ENCODE measurements around the gene ERMAP.
"Not testable (repeated sequence)": the region's sequence is repeated elsewhere in the genome, so short reads cannot be mapped to it uniquely, and the experiment has no call there.

ERMAP gene

DNA sequence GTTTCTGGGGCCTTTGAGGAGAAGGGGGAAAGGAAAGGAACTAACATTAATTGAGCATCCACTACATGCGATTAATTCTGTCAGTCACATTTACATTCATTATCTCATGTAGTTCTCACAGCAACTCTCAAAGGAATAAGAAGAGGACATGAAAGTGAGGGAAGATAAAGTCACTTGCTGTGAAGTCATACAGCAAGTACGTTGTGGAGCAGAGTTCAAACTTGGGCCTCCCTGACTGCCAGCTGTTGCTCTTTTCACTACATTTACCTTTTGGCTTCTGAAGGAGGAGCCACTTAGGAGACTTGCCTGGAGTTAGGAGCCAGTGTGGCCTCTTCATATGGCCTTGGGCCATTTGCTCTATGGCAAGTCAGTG is 35.7 kb downstream of the ERMAP start:
- Histone ChIP-seq H3K23ac (ENCODE audit: low read depth, low read length, poor library complexity) (no peak overlapping the region), H3K18ac (ENCODE audit: low read length) (no peak overlapping the region), H3K4me3 (ENCODE audit: low read length in 2 of 2) (no peak overlapping the region), H2AK5ac (ENCODE audit: low read depth, low read length) (no peak overlapping the region), H3K27me3 (ENCODE audit: control insufficient read depth in 3 of 3, insufficient read depth in 3 of 3, low read depth in 1 of 3, low read length in 3 of 3) (no peaks in the 10 kb centered on the region), H4K8ac (ENCODE audit: low read depth, low read length) (no peak overlapping the region), H3K27ac (replicated peaks; ENCODE audit: low read length) (no peak overlapping the region), H4K91ac (ENCODE audit: low read depth, low read length, poor library complexity) (no peak overlapping the region), H3K79me1 (ENCODE audit: low read depth, low read length) (no peaks in the 10 kb centered on the region), H2BK120ac (ENCODE audit: low read depth, low read length) (no peak overlapping the region), H3K4me2 (ENCODE audit: insufficient read depth, low read length, poor library complexity, severe bottlenecking) (no peak overlapping the region), H2BK12ac (ENCODE audit: low read length) (no peak overlapping the region), H3K9ac (ENCODE audit: low read depth, low read length, poor library complexity) (no peak overlapping the region), H3K9me3 (replicated peaks in 1 of 2; ENCODE audit: control insufficient read depth in 2 of 2, insufficient read depth in 1 of 2, low read depth in 1 of 2, low read length in 2 of 2) (peaks cover 28 to 41% of the 10 kb centered on the region in 2 donors), H3K14ac (ENCODE audit: low read length) (no peak overlapping the region), H3K4ac (ENCODE audit: low read length) (no peak overlapping the region), H3K36me3 (replicated peaks in 1 of 2; ENCODE audit: control insufficient read depth in 2 of 2, insufficient read depth in 2 of 2, low read length in 2 of 2) (peaks cover 27 to 60% of the 10 kb centered on the region in 2 donors), H2BK15ac (ENCODE audit: low read length) (no peak overlapping the region), H2BK5ac (ENCODE audit: low read length) (no peak overlapping the region), H2AFZ (ENCODE audit: low read length) (no peak overlapping the region), H3K4me1 (ENCODE audit: control insufficient read depth in 2 of 2, insufficient read depth in 1 of 2, low read depth in 1 of 2, low read length in 2 of 2) (peaks cover 5 to 6% of the 10 kb centered on the region in 2 donors)
- WGBS, 2 donors (ENCODE audit: extremely low coverage in 2 of 2, insufficient read length in 2 of 2, insufficient replicate concordance in 1 of 2), result no CpG with 5 or more reads among the region's 2 CpGs
- no peak for DNase-seq (ENCODE audit: low spot score)

DNA sequence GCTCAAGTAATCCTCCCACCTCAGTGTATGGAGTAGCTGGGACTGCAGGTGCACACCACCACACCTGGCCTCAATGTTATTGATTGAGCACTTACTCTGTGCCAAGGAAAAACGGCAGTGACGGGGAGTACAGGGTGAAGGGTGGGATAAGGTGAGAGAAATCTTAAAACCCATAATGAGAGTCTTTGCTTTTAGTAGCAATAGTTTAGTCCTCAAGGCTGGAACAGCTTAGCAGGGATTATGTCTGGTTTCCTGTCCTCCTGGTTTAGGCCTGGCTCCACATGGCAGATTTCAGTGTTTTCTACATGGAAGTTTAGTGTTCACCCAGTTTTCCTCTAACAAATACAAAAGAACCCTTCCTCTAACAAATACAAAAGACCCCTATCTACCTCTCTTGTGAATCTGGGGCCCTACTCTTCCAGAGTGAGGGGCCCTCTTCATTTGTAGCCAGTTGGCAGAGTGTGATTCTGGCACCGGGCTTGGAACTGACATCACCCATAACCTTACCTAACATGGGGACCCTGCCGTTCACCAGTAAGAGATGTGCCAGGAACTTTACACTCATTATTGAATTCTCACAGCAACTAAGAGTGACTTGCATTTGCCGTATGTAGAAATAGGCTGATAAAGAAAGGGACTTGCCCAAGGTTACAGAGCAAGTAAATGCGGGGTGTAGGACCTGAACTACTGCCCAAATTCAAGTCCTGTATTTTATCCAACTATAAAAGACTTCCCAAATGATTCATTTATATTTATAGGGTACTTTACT is 36.4 kb downstream of the ERMAP start:
- Histone ChIP-seq H3K18ac (ENCODE audit: low read length) (no peak overlapping the region), H2BK120ac (ENCODE audit: low read depth, low read length) (no peak overlapping the region), H3K4me3 (ENCODE audit: low read length in 2 of 2) (no peak overlapping the region), H3K36me3 (replicated peaks in 1 of 2; ENCODE audit: control insufficient read depth in 2 of 2, insufficient read depth in 2 of 2, low read length in 2 of 2) (peaks cover 27 to 58% of the 10 kb centered on the region in 2 donors), H4K91ac (ENCODE audit: low read depth, low read length, poor library complexity) (no peak overlapping the region), H2BK5ac (ENCODE audit: low read length) (no peak overlapping the region), H3K23ac (ENCODE audit: low read depth, low read length, poor library complexity) (no peak overlapping the region), H3K4me2 (ENCODE audit: insufficient read depth, low read length, poor library complexity, severe bottlenecking) (no peak overlapping the region), H2AK5ac (ENCODE audit: low read depth, low read length) (no peak overlapping the region), H2AFZ (ENCODE audit: low read length) (no peak overlapping the region), H3K9me3 (replicated peaks in 1 of 2; ENCODE audit: control insufficient read depth in 2 of 2, insufficient read depth in 1 of 2, low read depth in 1 of 2, low read length in 2 of 2) (peaks cover 28 to 43% of the 10 kb centered on the region in 2 donors), H3K27ac (replicated peaks; ENCODE audit: low read length) (no peak overlapping the region), H3K27me3 (ENCODE audit: control insufficient read depth in 3 of 3, insufficient read depth in 3 of 3, low read depth in 1 of 3, low read length in 3 of 3) (no peaks in the 10 kb centered on the region), H2BK12ac (ENCODE audit: low read length) (no peak overlapping the region), H3K4me1 (ENCODE audit: control insufficient read depth in 2 of 2, insufficient read depth in 1 of 2, low read depth in 1 of 2, low read length in 2 of 2) (peaks cover 0 to 3% of the 10 kb centered on the region in 2 donors), H3K4ac (ENCODE audit: low read length) (no peak overlapping the region), H4K8ac (ENCODE audit: low read depth, low read length) (no peak overlapping the region), H3K9ac (ENCODE audit: low read depth, low read length, poor library complexity) (no peak overlapping the region), H2BK15ac (ENCODE audit: low read length) (no peak overlapping the region), H3K14ac (ENCODE audit: low read length) (no peak overlapping the region), H3K79me1 (ENCODE audit: low read depth, low read length) (no peaks in the 10 kb centered on the region)
- no peak for DNase-seq (ENCODE audit: low spot score)
- no CpG with 5 or more reads among the region's 6 CpGs for WGBS, 2 donors (ENCODE audit: extremely low coverage in 2 of 2, insufficient read length in 2 of 2, insufficient replicate concordance in 1 of 2)

DNA sequence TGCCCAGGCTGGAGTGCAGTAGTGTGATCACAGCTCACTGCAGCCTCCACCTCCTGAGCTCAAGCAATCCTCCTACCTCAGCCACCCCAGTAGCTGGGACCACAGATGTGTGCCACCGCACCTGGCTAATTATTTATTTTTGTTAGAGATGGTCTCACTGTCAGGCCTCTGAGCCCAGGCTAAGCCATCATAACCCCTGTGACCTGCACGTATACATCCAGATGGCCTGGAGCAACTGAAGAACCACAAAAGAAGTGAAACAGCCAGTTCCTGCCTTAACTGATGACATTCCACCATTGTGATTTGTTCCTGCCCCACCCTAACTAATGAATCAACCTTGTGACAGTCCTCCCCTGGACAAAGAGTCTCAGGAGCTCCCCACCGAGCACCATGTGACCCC is 39.6 kb downstream of the ERMAP start:
- H4K8ac ChIP-seq (ENCODE audit: low read depth, low read length); H2BK12ac ChIP-seq (ENCODE audit: low read length); H3K27ac ChIP-seq (replicated peaks; ENCODE audit: low read length); H2AK5ac ChIP-seq (ENCODE audit: low read depth, low read length); H2BK120ac ChIP-seq (ENCODE audit: low read depth, low read length); H3K4me3 ChIP-seq (ENCODE audit: low read length in 2 of 2); H3K4me1 ChIP-seq (ENCODE audit: control insufficient read depth in 2 of 2, insufficient read depth in 1 of 2, low read depth in 1 of 2, low read length in 2 of 2); H3K23ac ChIP-seq (ENCODE audit: low read depth, low read length, poor library complexity); DNase-seq (ENCODE audit: low spot score); H3K9ac ChIP-seq (ENCODE audit: low read depth, low read length, poor library complexity); H4K91ac ChIP-seq (ENCODE audit: low read depth, low read length, poor library complexity); H2BK15ac ChIP-seq (ENCODE audit: low read length); H3K4me2 ChIP-seq (ENCODE audit: insufficient read depth, low read length, poor library complexity, severe bottlenecking); H3K27me3 ChIP-seq (ENCODE audit: control insufficient read depth in 3 of 3, insufficient read depth in 3 of 3, low read depth in 1 of 3, low read length in 3 of 3); H3K14ac ChIP-seq (ENCODE audit: low read length); H2AFZ ChIP-seq (ENCODE audit: low read length); H3K79me1 ChIP-seq (ENCODE audit: low read depth, low read length); H3K18ac ChIP-seq (ENCODE audit: low read length); H3K4ac ChIP-seq (ENCODE audit: low read length); H2BK5ac ChIP-seq (ENCODE audit: low read length): not testable (repeated sequence)
- peaks cover 12 to 26% of the 10 kb centered on the region in 2 donors for H3K36me3 ChIP-seq (replicated peaks in 1 of 2; ENCODE audit: control insufficient read depth in 2 of 2, insufficient read depth in 2 of 2, low read length in 2 of 2)
- no CpG with 5 or more reads among the region's 3 CpGs for WGBS, 2 donors (ENCODE audit: extremely low coverage in 2 of 2, insufficient read length in 2 of 2, insufficient replicate concordance in 1 of 2)
- peaks cover 27 to 37% of the 10 kb centered on the region in 2 donors for H3K9me3 ChIP-seq (replicated peaks in 1 of 2; ENCODE audit: control insufficient read depth in 2 of 2, insufficient read depth in 1 of 2, low read depth in 1 of 2, low read length in 2 of 2)

DNA sequence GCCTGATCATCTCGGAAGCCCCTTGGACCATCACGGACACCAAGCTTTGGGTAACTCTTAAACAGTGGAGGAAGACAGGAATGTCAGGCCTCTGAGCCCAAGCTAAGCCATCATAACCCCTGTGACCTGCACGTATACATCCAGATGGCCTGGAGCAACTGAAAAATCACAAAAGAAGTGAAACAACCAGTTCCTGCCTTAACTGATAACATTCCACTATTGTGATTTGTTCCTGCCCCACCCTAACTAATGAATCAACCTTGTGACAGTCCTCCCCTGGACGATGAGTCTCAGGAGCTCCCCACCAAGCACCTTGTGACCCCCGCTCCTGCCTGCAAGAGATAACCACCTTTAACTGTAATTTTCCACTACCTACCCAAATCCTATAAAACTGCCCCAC is 42.4 kb downstream of the ERMAP start:
- peaks cover 21 to 28% of the 10 kb centered on the region in 2 donors for H3K9me3 ChIP-seq (replicated peaks in 1 of 2; ENCODE audit: control insufficient read depth in 2 of 2, insufficient read depth in 1 of 2, low read depth in 1 of 2, low read length in 2 of 2)
- H2AFZ ChIP-seq (ENCODE audit: low read length); H2AK5ac ChIP-seq (ENCODE audit: low read depth, low read length); H3K4me3 ChIP-seq (ENCODE audit: low read length in 2 of 2); H4K91ac ChIP-seq (ENCODE audit: low read depth, low read length, poor library complexity); H3K18ac ChIP-seq (ENCODE audit: low read length); H2BK12ac ChIP-seq (ENCODE audit: low read length); H3K4ac ChIP-seq (ENCODE audit: low read length); DNase-seq (ENCODE audit: low spot score); H4K8ac ChIP-seq (ENCODE audit: low read depth, low read length); H2BK120ac ChIP-seq (ENCODE audit: low read depth, low read length); H3K23ac ChIP-seq (ENCODE audit: low read depth, low read length, poor library complexity); H3K27me3 ChIP-seq (ENCODE audit: control insufficient read depth in 3 of 3, insufficient read depth in 3 of 3, low read depth in 1 of 3, low read length in 3 of 3); H3K4me2 ChIP-seq (ENCODE audit: insufficient read depth, low read length, poor library complexity, severe bottlenecking); H3K79me1 ChIP-seq (ENCODE audit: low read depth, low read length); H3K4me1 ChIP-seq (ENCODE audit: control insufficient read depth in 2 of 2, insufficient read depth in 1 of 2, low read depth in 1 of 2, low read length in 2 of 2); H3K14ac ChIP-seq (ENCODE audit: low read length); H3K27ac ChIP-seq (replicated peaks; ENCODE audit: low read length); H3K9ac ChIP-seq (ENCODE audit: low read depth, low read length, poor library complexity); H3K36me3 ChIP-seq (replicated peaks in 1 of 2; ENCODE audit: control insufficient read depth in 2 of 2, insufficient read depth in 2 of 2, low read length in 2 of 2); H2BK15ac ChIP-seq (ENCODE audit: low read length); H2BK5ac ChIP-seq (ENCODE audit: low read length): not testable (repeated sequence)
- WGBS, 2 donors (ENCODE audit: extremely low coverage in 2 of 2, insufficient read length in 2 of 2, insufficient replicate concordance in 1 of 2), result no CpG with 5 or more reads among the region's 5 CpGs
